Measurements from ENCODE around the gene CDH23.

CDH23 gene

DNA sequence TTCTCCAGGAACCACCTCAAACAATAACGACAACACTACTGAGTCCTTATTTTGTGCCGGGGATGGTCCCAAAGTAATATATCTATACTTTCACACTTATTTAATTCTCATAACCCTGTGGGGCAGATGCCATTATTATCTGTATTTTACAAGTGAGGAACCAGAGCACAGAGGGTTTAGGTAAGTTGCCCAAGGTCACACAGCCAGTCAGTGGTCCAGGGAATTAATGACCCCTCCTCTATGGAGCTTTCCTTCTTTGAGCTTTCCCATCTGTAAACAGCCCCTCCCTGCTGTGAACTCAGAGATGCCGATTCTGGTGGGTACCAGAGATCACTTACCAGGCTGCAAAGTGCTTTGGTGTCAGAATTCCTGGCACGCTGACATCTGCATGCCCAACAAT is 217.2 kb downstream of the CDH23 start:
- DNase-seq, result no peak

DNA sequence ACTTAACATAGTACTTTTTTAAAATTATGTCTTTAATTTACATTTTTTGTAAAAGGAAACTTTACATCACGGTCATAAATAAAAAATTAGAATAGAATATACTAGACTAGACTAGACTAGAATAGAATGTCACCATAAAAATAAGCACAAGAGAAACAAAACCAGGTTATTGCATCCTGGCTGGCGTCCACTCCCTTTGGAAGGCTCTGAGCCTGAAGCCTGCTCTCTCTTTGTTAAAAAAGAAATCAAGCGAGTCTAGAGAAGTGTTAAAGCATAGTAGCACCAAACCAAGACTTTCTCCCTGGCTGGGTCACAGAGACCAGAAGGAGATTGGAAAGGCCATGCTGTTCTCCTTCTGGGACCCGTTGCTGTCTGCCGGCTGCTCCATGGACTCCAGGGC is 218.2 kb downstream of the CDH23 start:
- DNase-seq, result no peak

DNA sequence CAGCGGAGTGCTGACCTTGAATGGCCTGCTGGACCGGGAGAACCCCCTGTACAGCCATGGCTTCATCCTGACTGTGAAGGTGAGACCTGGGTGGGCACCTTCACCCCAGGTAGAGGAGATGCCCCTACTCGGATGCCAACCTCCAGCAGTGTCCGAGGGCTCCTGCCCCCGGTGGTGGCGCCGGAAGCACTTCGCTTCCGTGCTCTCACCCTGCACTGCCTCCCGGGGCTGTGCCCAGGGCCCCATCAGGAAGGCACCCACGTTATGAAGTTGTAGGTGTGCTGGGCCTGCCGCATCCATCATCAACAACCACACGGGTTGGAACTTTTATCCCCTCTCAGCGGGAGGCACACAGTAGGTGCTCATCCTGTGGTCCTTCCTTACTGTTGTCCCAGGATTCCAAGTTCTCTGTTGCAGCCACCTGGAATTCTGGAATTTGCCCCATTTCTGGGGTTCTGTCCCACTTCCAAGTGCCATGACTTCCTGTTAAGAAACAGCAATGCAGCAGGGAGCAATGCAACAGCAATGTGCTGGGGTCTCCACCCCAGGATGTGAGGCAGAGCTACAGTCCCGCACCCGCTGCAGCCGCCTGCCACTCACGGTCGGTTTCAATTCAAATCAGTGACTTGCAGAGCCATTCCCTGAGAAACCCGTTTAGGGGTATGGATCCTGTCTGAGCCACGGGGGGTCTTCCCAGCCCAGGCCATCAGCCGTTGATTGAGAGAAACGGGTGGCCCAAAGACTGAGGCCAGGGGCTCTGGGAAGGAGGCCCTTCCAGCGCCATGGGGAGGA is 219.0 kb downstream of the CDH23 start:
- DNase-seq, result no peak

- DNase-seq, result no peak
These were observed 220.3 kb downstream of the CDH23 start for GRCh38 chr10:71616817-71617654.

- no peak for DNase-seq
These were observed 221.5 kb downstream of the CDH23 start for GRCh38 chr10:71618176-71618575.

- no peak for DNase-seq
These were observed 221.9 kb downstream of the CDH23 start for GRCh38 chr10:71618598-71618997.

DNA sequence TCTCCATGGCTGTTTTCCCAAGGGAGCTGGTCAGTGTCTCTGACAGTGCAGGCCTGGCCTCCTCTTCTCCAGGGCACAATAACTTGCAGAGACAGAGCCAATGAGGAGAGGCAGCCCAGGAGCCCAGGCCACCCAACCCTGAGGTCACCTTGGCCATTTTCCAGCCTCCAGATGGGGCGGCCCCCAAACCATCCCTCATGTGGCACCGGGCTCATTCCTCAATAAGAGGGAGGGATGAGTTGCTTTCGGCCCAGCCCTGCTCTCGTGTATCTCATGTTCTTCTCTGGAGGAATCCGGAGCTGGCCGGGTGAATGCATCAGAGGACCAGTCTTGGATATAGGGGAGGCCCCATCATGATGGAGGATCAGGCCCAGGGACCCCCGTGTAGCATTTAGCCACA is 223.9 kb downstream of the CDH23 start:
- no peak for DNase-seq

DNA sequence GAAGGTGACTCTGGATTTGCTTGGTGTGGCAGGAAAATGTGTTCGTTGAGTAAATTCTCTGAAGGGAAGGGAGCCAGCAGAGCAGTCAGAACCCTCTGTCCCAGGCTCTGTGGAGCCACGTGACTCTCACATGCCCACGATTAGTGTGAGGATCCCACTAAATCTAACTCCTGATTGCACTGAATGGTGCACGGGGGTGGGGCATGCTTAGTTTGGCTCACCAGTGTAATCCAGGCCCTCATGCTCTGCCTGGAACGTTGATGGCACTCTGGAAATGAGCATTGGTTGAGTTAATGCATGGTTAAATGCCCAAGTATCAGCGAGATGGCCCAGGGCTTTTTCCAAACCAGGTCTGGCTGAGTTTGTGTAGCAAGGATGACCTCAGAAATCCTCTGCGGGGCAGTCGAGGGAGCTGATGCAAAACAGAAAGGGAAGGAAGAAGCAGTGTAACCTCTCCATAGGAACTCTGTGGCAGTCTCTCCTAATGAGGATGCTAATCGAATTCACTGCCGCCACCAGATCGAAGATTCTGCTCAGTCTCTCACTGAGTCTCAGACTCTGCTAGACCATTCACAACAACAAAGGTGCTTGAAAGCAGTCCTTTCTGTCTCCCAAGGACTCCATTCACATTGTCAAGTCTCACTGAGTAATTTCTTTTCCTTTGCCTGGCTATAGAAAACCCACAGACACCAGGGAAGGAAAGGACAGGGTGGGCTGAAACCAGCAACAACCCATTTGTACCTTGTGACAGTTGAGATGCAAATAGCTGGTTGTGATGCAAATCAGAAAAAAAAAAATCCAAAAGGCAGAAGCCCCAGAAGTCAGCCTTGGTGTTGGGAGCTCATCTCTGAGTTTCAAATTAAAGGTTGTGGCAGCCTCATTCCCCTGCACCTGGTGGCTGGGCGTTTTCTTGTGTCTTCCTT is 224.8 kb downstream of the CDH23 start:
- no peak for DNase-seq

- no peak for DNase-seq
These were observed 225.4 kb downstream of the CDH23 start for GRCh38 chr10:71622154-71622526.

DNA sequence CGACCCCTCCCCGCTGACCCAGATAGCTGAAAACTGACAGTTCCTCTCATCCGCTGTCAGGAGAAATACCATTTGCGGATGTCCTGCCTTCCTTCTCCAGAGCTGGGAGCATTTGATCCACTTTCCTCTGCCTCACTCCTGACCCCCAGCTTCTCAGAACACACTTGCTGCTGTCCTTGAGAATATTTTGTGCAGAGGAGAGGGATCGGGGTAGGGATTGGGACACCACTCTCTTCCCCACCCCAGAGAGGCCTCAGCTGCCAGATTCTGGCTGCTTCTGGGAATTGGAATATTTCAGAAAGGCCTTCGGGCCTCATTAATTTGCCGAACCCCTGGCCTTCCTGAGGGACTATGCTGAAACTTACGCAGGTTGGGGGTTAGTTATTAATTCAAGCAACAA is 225.9 kb downstream of the CDH23 start:
- no peak for DNase-seq

GRCh38 chr10:71623098-71623985 is 226.6 kb downstream of the CDH23 start:
- DNase-seq, result no peak

GRCh38 chr10:71623986-71624291 is 227.2 kb downstream of the CDH23 start:
- DNase-seq, result no peak

DNA sequence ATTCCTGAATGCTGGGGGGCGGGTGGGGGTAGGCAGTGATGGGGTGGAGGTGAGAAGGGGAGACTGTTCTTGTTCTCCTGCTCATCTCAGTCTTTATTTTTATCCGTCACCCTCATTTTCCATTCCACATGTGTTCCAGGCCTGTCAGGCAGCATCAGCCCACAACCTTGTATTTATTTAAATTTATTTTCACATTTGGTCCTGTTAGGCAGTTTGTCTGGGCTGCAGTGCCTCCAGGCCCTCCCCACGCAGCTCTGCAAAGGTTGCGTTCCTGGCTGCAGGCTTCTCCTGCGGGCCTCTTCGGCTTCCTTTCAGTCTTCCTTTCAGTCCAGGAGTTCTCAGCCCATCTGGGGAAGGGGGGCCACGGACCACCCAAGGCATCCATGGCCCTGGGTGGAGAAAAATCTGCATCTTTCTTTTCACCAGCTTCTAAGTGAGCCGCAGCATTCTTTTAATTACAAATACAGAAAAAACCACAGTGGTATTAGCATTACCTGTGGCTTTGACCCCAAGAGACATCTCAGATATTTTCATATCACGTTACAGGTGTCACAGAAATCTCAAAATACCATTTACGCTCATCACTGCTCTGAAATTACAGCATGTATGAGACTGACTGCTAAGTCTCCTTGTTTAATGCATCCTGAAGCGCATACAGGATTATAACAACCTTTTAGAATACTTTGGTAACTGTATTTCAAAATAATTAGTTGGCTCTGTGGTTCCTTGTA is 228.9 kb downstream of the CDH23 start:
- DNase-seq, result no peak

GRCh38 chr10:71627230-71627939 is 230.7 kb downstream of the CDH23 start:
- no peak for DNase-seq

GRCh38 chr10:71627956-71628355 is 231.2 kb downstream of the CDH23 start:
- no peak for DNase-seq

GRCh38 chr10:71629131-71629530 is 232.4 kb downstream of the CDH23 start:
- no peak for DNase-seq

GRCh38 chr10:71630168-71630567 is 233.4 kb downstream of the CDH23 start:
- DNase-seq, result no peak

GRCh38 chr10:71631007-71631861 is 234.5 kb downstream of the CDH23 start:
- DNase-seq, result no peak

DNA sequence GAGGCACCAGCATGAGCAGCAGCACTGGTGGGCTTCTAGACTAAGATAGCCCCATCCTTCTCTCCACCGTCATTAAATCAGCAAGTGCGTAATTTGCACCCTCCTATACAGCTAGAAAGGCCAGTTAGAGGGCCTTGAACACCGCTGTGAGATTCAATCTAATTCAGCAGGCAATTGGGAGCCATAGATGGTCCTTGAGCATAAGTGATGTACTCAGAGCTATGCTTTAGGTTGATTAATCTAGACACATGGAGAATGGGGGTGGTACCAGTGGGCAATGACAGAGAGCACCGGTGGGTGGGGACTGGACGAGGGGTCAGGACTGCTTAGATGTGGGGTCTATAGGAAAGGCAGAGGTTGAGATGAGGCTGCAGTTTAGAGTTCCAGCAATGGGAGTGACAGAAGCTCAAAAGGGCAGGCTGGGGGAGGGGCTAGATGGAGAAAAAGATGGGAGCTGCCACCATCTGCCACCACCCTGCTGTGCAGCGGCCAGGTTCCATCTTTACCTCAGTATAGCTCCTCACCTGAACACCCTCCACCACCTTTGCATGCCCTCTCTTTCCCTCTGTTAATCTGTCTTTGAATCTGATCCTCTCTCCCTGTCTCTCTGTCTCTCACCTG is 235.6 kb downstream of the CDH23 start:
- DNase-seq, result no peak

All from activated naive CD4-positive, alpha-beta T cell (primary cell).